ENCODE measurements around the gene FGGY. TPM values are rescaled to one million over a fixed set of nuclear protein-coding genes. Genes with fewer than 3 reads are reported as not detected.
"Not testable (repeated sequence)": the region's sequence is repeated elsewhere in the genome, so short reads cannot be mapped to it uniquely, and the experiment has no call there.

FGGY gene
- total RNA-seq, 1 donor from 2014 or later: 34.4 TPM

- DNase-seq (ENCODE audit: low spot score): no peak
Measured at GRCh38 chr1:59545830-59546229, 248.9 kb downstream of the FGGY start.

GRCh38 chr1:59549066-59549837 lies 252.4 kb downstream of the FGGY start:
- DNase-seq (ENCODE audit: low spot score): no peak

GRCh38 chr1:59549903-59550302 lies 253.0 kb downstream of the FGGY start:
- peak; percentile 43 for DNase-seq (ENCODE audit: low spot score)

GRCh38 chr1:59552007-59552406 lies 255.1 kb downstream of the FGGY start:
- peak; percentile 40 for DNase-seq (ENCODE audit: low spot score)

GRCh38 chr1:59553371-59553770 lies 256.5 kb downstream of the FGGY start:
- peak; percentile 68 for DNase-seq (ENCODE audit: low spot score)

GRCh38 chr1:59554011-59554663 lies 257.2 kb downstream of the FGGY start:
- peak; percentile 35 for DNase-seq (ENCODE audit: low spot score)

GRCh38 chr1:59554752-59555151 lies 257.9 kb downstream of the FGGY start:
- DNase-seq (ENCODE audit: low spot score): peak; percentile 38

GRCh38 chr1:59556398-59556797 lies 259.5 kb downstream of the FGGY start:
- DNase-seq (ENCODE audit: low spot score): peak; percentile 53

GRCh38 chr1:59556802-59557548 lies 260.1 kb downstream of the FGGY start:
- DNase-seq (ENCODE audit: low spot score): no peak

GRCh38 chr1:59557549-59557885 lies 260.6 kb downstream of the FGGY start:
- DNase-seq (ENCODE audit: low spot score): no peak

GRCh38 chr1:59558580-59558979 lies 261.7 kb downstream of the FGGY start:
- not testable (repeated sequence) for DNase-seq (ENCODE audit: low spot score)

GRCh38 chr1:59560807-59561450 lies 264.0 kb downstream of the FGGY start:
- DNase-seq (ENCODE audit: low spot score): no peak

- DNase-seq (ENCODE audit: low spot score): no peak
Measured at GRCh38 chr1:59561796-59562195, 264.9 kb downstream of the FGGY start.

- DNase-seq (ENCODE audit: low spot score): no peak
Measured at GRCh38 chr1:59564192-59564891, 267.4 kb downstream of the FGGY start.

GRCh38 chr1:59565611-59566410 lies 268.9 kb downstream of the FGGY start:
- DNase-seq (ENCODE audit: low spot score): peak; percentile 92

GRCh38 chr1:59568158-59568935 lies 271.5 kb downstream of the FGGY start:
- DNase-seq (ENCODE audit: low spot score): no peak

GRCh38 chr1:59569198-59569597 lies 272.3 kb downstream of the FGGY start:
- DNase-seq (ENCODE audit: low spot score): no peak

GRCh38 chr1:59570524-59570923 lies 273.6 kb downstream of the FGGY start:
- peak; percentile 36 for DNase-seq (ENCODE audit: low spot score)

- DNase-seq (ENCODE audit: low spot score): no peak
Measured at GRCh38 chr1:59574085-59574484, 277.2 kb downstream of the FGGY start.

- DNase-seq (ENCODE audit: low spot score): no peak
Measured at GRCh38 chr1:59577774-59578173, 280.9 kb downstream of the FGGY start.

Measured in umbilical cord (tissue), 2 donors.